ENCODE measurements around the gene USP28.

Gene USP28

GRCh38 chr11:113876074-113876797, 864 bp upstream of the USP28 start:
- FAIRE-seq, result no peak

DNA sequence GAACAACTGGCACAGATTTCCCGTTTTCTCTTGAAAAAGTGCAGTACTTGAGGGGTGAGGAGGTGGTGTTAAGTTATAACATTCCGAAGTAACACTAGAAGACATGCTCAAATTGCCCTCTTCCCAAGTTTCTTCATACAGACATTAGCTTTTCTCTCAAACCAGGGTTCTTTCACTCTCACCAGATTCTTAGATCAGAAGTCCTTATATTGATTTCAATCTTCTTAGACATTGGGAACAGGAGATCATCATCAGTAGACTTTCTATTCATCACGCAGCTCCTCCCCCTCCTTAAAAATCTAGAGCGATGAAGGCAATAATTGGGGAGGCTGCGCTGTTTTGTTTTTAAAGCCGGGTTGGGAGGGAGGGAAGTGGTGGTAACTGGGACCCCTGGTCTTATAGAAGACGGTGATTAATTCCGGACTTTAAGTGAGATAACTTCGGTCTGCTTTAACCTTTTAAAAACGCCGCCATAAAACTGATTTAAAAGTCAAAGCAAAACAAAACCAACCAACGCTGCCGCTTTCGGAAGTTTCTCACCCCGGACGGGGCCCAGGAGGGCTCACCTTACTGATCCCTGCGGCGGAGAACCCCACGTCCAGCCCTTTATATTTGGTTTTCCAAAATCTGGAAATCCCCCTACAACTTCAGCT, 665 bp downstream of the USP28 start:
- FAIRE-seq, result no peak

- no peak for FAIRE-seq
Observed at GRCh38 chr11:113874096-113874495, 1.3 kb downstream of the USP28 start.

DNA sequence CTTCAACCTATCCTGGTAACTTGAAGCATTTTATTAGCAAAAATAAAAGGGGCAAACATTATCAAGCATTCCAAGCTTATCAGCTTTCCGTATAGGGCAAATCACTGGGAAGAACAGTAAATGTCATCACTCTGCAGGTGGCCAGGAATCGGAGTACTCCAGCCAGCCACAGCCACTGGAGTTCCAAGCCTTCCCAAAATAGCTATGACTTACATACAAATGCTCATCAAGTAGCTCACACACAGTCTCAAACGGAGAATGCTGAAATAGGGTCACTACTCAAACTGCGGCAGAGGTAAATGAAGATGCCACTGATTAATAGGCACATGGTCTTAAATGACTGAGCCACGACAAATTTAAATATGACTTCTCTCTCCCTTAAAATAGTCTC, 2.1 kb downstream of the USP28 start:
- no peak for FAIRE-seq

DNA sequence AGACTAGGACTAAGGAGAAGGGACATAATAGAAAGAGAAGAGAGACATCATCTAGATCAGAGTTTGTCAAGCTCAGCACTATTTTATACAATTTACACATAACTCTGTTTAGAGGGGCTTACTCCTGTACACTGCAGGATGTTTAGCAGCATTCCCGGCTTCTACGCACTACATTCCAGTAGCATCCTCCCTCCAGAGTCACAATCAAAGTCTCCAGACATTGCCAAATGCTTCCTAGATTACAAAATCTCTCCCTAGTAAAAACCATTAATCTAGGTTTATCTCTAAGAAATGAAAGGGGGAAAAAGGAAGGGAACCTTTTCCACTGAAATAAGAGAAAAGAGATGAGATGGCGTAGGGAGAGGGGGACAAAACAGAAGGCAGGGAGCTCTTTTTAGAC, 4.0 kb downstream of the USP28 start:
- FAIRE-seq, result no peak

DNA sequence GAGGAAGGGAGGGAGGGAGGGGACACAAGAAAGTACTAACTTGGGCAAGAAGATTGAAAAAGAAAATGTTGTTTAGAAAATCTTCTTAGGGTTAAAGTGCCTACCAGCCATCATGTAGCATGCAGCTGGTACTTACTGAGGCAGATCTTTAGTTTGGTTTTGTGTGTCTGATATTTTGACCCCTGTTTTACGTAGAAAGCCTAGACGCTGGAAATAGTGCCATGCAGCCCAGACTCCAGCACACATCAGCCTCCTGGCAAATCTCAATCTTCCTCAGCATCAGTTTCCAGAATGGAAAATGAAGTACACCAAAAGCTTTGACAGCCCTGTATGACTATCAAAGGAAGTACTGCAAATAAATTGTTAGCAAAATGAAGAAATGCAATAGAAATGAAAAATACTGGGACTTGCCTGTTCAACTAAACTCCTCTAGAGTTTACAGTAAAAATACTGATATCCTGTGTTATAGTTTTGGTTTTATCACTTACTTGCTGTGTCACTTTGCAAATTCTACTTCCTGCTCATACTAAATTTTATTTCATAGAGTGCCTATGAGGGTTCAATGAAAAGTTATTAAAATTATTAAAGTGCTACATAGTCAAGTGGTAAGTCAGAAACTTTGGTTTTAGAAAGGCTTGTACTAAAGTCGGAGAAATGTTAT, 7.4 kb downstream of the USP28 start:
- FAIRE-seq, result no peak

DNA sequence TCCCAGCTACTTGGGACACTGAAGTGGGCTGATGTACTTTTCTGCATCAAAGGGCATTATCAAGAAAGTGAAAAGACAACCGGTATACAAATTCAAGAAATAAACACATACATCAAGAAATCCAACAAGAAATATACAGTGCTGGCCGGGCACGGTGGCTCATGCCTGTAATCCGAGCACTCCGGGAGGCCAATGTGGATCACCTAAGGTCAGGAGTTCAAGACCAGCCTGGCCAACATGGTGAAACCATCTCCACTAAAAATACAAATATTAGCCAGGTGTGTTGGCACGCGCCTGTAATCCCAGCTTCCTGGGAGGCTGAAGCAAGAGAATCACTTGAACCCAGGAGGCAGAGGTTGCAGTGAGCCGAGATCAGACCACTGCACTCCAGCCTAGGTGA, 9.5 kb downstream of the USP28 start:
- no peak for FAIRE-seq

- FAIRE-seq, result no peak
Observed at GRCh38 chr11:113864410-113864809, 11.0 kb downstream of the USP28 start.

DNA sequence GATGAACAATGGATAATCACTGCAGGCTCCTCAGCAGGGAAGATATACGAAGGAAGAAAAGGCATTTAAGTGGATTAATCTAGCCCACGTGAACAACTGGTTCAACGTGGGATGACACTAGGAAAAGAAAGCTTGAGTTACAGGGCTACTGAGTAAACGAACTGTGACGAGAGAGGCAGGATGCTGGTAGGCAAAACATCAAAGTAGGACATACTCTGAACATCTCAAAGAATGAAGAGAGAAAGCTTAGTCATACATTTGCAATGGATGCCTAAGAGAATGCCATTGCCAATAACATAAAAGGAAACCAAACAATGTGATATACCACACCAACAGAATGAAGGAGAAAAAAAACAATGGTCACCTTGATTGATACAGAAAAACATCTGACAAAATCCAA, 12.9 kb downstream of the USP28 start:
- FAIRE-seq, result no peak

GRCh38 chr11:113859665-113860064, 15.7 kb downstream of the USP28 start:
- FAIRE-seq, result no peak

DNA sequence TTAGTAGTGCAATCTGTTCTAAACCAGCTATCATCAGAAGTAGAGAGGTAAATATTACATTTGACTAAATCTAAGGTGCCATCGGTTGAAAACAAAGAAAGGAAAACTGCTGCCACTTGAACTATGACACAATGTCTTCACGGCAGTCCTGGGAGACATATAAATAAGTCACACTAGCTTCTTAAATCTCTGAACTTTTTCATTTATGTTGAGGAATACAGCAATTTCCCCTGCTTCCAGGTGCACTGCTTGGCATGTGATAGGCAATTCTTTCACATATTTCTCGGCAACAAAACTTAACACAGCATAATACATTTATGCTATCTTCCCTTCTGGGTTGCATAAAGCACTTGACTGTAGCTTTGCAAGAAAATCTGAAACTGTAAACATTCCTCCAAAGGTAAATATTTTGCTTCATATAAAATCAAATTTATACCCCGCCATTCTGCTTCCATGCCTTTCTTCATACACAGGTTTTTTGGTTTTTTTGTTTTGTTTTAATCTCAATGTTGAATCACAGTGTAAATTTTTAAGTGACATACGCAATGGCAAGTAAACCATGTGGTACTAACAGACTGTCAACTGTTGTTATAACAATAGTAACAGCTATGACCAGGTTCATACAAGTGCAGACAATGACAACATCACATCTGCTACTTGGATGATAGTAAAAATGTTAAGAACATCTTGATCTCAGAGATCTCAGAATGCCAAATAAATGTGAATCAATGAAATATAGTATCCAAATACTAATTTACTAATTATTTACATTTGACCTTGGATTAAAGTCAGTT, 18.2 kb downstream of the USP28 start:
- FAIRE-seq, result no peak

DNA sequence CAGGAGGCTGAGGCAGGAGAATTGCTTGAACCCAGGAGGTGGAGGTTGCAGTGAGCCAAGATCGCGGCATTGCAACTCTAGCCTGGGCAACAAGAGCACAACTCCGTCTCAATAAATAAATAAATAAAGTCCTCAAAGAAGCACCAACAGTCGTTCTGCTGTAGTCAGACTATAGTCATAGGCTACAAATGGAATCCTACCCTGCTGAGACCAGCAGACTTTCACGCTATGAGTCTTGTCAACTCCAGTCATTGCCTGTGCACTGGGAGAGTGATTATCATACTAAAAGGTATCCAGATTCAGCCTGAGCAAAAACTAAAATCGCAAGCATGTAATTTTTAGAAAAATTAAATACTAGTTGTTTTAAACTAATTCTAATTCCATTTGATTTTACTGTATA, 19.6 kb downstream of the USP28 start:
- no peak for FAIRE-seq

GRCh38 chr11:113850188-113850587, 25.2 kb downstream of the USP28 start:
- FAIRE-seq, result no peak

DNA sequence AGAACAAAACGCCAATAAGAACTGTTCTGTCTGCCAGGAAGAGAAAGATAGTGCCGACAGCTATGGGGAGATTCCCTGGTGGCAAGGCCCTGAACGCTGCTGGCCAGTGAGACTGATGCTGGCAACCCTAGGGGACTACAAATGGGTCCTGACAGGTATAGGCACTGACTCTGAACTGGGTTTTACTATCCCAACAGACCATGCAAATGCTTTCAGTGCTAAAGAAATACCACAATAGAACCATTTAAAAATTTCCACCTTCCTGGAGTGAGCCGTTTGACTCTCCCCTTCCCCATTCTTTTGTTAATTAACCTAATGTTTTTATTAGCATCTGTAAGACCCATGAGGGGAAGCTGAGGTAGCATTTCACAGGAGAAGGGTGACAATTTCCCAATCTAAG, 25.7 kb downstream of the USP28 start:
- FAIRE-seq, result no peak

DNA sequence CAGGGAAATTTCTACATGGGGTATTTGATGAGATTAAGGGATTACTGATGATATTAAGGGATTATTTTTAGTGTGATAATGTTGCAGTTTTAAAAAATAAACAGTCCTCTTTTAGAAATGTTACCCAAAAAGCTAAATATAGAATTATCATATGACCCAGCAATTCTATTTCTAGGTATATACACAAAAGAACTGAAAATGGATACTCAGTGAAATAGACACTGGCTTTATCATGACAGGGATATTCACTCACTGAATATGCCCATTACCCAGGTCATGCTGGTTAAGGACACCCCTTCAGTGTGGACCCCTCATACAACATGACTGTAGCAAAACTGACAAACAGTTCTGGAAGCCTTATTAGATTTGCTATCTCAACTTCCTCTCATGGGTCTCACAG, 27.8 kb downstream of the USP28 start:
- FAIRE-seq, result no peak

DNA sequence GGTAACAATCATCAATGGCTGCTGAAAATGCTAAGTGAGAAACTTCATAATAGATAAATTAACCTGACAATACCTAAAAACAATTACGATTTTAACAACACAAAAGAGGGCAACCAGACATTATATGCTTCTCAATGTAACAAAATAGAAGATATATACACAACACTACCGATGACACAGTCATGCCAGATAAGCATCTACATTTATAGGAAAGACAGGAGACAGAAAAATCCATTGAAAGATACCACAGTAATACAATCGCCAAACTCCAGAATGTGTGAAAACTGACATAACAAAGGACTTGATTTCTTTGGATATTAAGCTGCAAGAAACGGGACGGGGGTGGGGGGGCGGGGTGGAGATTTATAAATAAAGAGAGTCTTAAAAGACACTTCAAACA, 28.3 kb downstream of the USP28 start:
- no peak for FAIRE-seq

GRCh38 chr11:113841691-113842090, 33.7 kb downstream of the USP28 start:
- FAIRE-seq, result no peak

DNA sequence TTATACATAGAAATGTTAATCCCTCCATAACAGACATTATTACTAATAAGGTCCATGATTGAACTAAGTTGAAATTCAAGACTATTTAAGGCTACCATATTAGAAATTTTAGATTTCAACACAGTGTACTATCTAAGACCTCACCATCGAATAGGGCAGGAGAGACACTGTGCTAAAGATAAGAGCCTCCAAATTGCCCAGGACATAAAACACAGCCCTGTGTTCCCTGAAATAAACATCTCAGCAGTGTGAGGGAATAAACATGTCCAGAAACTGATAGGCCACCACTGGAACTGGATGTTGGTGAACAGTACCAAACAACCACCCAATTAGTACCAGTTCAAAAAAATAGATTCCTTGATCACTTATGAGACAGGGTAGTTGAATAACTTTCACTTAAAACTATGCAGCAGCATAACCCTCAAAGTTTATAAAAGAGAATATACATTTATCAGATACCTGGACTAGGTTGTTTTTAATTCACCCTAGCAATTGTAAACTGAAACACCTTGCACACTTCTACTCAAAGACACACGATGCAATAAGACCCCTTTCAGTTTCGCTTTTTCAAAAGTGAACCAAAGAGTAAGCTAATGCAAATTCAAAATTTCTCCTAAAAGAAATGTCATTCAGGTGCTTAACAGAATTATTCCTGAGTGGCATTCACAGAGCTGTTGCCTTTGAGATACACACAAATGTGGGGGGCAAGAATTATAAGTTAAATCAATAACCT, 34.3 kb downstream of the USP28 start:
- no peak for FAIRE-seq

DNA sequence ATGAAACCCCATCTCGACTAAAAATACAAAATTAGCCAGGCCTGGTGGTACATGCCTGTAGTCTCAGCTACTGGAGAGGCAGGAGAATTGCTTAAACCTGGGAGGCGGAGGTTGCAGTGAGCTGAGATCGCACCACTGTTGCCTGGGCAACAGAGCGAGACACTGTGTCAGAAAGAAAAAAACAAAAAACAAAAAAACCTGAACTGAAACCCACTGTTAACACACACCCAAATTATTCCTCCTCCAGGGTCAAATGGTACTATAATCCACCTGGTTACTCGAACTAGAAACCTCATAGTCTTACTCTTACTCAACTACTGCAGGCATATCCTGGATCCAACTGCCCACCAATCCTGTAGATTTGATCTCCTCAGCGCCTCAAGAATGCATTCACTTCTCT, 35.5 kb downstream of the USP28 start:
- FAIRE-seq, result no peak

GRCh38 chr11:113838005-113838404, 37.4 kb downstream of the USP28 start:
- FAIRE-seq, result no peak

DNA sequence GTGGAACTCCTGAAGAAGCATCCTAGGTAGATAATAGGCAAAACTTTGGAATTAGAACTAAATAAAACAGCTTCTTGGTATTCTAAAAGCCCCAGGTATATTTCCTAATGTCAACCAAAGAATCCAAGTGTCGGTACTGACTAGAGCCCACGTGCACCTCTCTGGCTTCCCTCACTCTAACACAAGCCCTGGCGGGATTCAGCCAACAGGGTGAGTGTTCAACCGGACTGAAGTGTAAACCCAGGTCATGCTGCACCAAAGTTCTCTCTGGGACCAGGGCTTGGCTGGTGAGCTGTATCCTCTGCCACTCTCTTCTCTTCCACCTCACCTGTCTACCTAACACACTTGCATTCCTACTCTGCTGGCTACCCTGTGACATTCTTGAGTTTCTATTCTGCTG, 40.1 kb downstream of the USP28 start:
- FAIRE-seq, result no peak

DNA sequence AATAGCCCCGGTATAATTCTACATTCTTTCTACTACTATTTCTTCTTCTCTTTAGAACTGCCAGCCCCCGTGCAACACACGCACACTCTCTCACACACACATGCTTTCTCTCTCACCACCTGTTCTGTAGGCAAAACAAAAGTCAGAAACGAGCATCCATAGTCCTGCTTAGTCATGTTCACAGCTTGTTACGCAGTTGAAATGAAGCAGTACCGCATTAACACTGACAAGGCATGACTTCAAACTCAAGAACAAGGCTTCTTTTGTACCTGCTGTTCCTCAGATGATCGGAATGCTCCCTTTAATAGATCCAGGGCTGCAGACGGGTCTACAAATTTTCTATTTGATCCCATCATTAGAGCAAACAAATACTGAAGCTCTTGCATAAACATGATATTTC, 42.2 kb downstream of the USP28 start:
- no peak for FAIRE-seq

- FAIRE-seq, result no peak
Observed at GRCh38 chr11:113831314-113831713, 44.1 kb downstream of the USP28 start.

All from G401.6 (cell line).